NCI-H1930 (cell line): ENCODE results near the gene KIAA1671.
A peak's percentile ranks its signal among the peaks of the same experiment; 100 is the strongest.

ENCODE experiments used
- DNase-seq, 2 experiments: peaks; one replicate each; lab custom pipeline; 2025; lab: John Stamatoyannopoulos, UW

KIAA1671 gene

GRCh38 chr22:24981656-24982055 is 29.1 kb downstream of the KIAA1671 start:
- DNase-seq: no peak

GRCh38 chr22:24982301-24983056 is 30.0 kb downstream of the KIAA1671 start:
- no peak for DNase-seq

- no peak for DNase-seq
Observed at GRCh38 chr22:24983151-24983550, 30.6 kb downstream of the KIAA1671 start.

- DNase-seq: no peak
Observed at GRCh38 chr22:24984122-24984521, 31.6 kb downstream of the KIAA1671 start.

GRCh38 chr22:24985826-24986214 is 33.3 kb downstream of the KIAA1671 start:
- DNase-seq: no peak

- DNase-seq: no peak
Observed at GRCh38 chr22:24986816-24987215, 34.3 kb downstream of the KIAA1671 start.

GRCh38 chr22:24989135-24989534 is 36.6 kb downstream of the KIAA1671 start:
- no peak for DNase-seq

GRCh38 chr22:24989541-24989951 is 37.0 kb downstream of the KIAA1671 start:
- no peak for DNase-seq

GRCh38 chr22:24990344-24990905 is 37.9 kb downstream of the KIAA1671 start:
- no peak for DNase-seq

GRCh38 chr22:24992946-24993345 is 40.4 kb downstream of the KIAA1671 start:
- DNase-seq: no peak

- DNase-seq: no peak
Observed at GRCh38 chr22:24994070-24994763, 41.7 kb downstream of the KIAA1671 start.

GRCh38 chr22:24995649-24996180 is 43.2 kb downstream of the KIAA1671 start:
- DNase-seq: no peak

GRCh38 chr22:24996420-24996952 is 44.0 kb downstream of the KIAA1671 start:
- DNase-seq: peak in 1 of 2 experiments; percentile 14

- DNase-seq: no peak
Observed at GRCh38 chr22:24997023-24997422, 44.5 kb downstream of the KIAA1671 start.

GRCh38 chr22:25000686-25001085 is 48.2 kb downstream of the KIAA1671 start:
- DNase-seq: no peak

GRCh38 chr22:25002241-25002985 is 49.9 kb downstream of the KIAA1671 start:
- DNase-seq: no peak

- DNase-seq: no peak
Observed at GRCh38 chr22:25006354-25006753, 53.8 kb downstream of the KIAA1671 start.

- DNase-seq: no peak
Observed at GRCh38 chr22:25007444-25008106, 55.1 kb downstream of the KIAA1671 start.

- DNase-seq: no peak
Observed at GRCh38 chr22:25008666-25009065, 56.1 kb downstream of the KIAA1671 start.

- DNase-seq: no peak
Observed at GRCh38 chr22:25012741-25013143, 60.2 kb downstream of the KIAA1671 start.

- DNase-seq: no peak
Observed at GRCh38 chr22:25013607-25014006, 61.1 kb downstream of the KIAA1671 start.
